Spleen (tissue), 7 donors: ENCODE results near the gene COL11A2.
A peak's percentile ranks its signal among the peaks of the same experiment; 100 is the strongest.

Source experiments
- CTCF ChIP-seq, 11 experiments: fragments of 200-600 bp in 7 of 11; fragments of 450-650 bp in 4 of 11; sonication (generic) in 4 of 11; IDR thresholded peaks in 8 of 11; conservative IDR thresholded peaks in 3 of 11; 1 replicate in 7 of 11; 2 replicates in 4 of 11; pipeline versions ENCODE4 v1.4.0 to v1.8.0; 2016 to 2021; ENCODE audit warnings: antibody characterized with exemption in 11 of 11, inconsistent platforms in 4 of 11, mild to moderate bottlenecking in 1 of 11
- POLR2A ChIP-seq, 3 donors: fragments of 450-650 bp; IDR thresholded peaks; one replicate each; pipeline ENCODE4 v1.5.1; 2017; ENCODE audit warnings: antibody characterized with exemption in 3 of 3, mild to moderate bottlenecking in 1 of 3
- donor health status: DM: no; HTN: no; CAD: no; lungs with moderate emphysema.
- donor health status: DM: no; HTN: no; CAD: no.
- donor health status: DM: no; HTN: no; CAD: no.

GRCh38 chr6:33208091-33208967 is 16.1 kb upstream of the COL11A2 start, which contains the start of gene RING1:
- TF ChIP-seq CTCF (IDR thresholded peaks at IDR 0.05 in 8 of 11, conservative IDR thresholded peaks at IDR 0.05 in 3 of 11) (peak in 3 of 11 experiments; percentile 28 to 41 (median 28)), POLR2A (IDR thresholded peaks at IDR 0.05) (peak; percentile 72 to 94 (median 93))
